Measurements from ENCODE around the gene LRSAM1. TPM values are rescaled to one million over a fixed set of nuclear protein-coding genes. Genes with fewer than 3 reads are reported as not detected.
A peak's percentile ranks its signal among the peaks of the same experiment; 100 is the strongest.

Gene LRSAM1
- polyA plus RNA-seq (5.2 to 11.6 TPM (median 7.2 TPM) in 3 replicates), polyA minus RNA-seq (7.7 to 15.3 TPM (median 8.0 TPM) in 3 replicates)
- 26.7 TPM for polyA plus RNA-seq (2011; ENCODE audit: low read depth)
- 4.5 and 7.3 TPM in 2 replicates for polyA plus RNA-seq (2011; cell fraction: cytosol; rRNA removed)
- 22.8 and 27.7 TPM in 2 replicates for polyA plus RNA-seq (2011; cell fraction: nucleus; rRNA removed)
- polyA plus RNA-seq (2012; ENCODE audit: low replicate concordance), result 12.5 and 16.9 TPM in 2 replicates
- 8.2 TPM for polyA minus RNA-seq (2011; cell fraction: cytosol; rRNA and poly(A)+ RNA removed)
- polyA minus RNA-seq (2011; cell fraction: nucleus; rRNA and poly(A)+ RNA removed), result 17.3 and 20.0 TPM in 2 replicates

- FAIRE-seq, result peak; percentile 68
- Histone ChIP-seq H3K9ac (ENCODE audit: control insufficient read depth, extremely low read depth, insufficient read depth, low read length) (peak within 1 kb of the TSS; percentile 94), H3K4me1 (ENCODE audit: control insufficient read depth, extremely low read depth, insufficient read depth, low read length) (peaks cover 18% of the 10 kb centered on the region), H4K20me1 (ENCODE audit: control insufficient read depth, extremely low read depth, insufficient read depth, low read length) (peaks cover 47% of the 10 kb centered on the region), H3K36me3 (ENCODE audit: control insufficient read depth in 2 of 2, extremely low read depth in 1 of 2, insufficient read depth in 2 of 2, low read length in 2 of 2) (peaks cover 33 to 55% of the 10 kb centered on the region in 2 experiments), H2AFZ (ENCODE audit: control insufficient read depth, low read length) (peak within 1 kb of the TSS; percentile 89), H3K9me1 (ENCODE audit: control insufficient read depth, extremely low read depth, insufficient read depth, low read length) (peaks cover 4% of the 10 kb centered on the region), H3K9me3 (ENCODE audit: control insufficient read depth, low read depth, low read length) (no peaks in the 10 kb centered on the region), H3K4me2 (ENCODE audit: control insufficient read depth, extremely low read depth, insufficient read depth, low read depth, low read length) (peak within 1 kb of the TSS; percentile 98), H3K27ac (ENCODE audit: control insufficient read depth, insufficient read depth, low read length) (peak within 1 kb of the TSS; percentile 89), H3K4me3 (ENCODE audit: control insufficient read depth in 2 of 3, extremely low read depth in 1 of 3, insufficient read depth in 2 of 3, low read depth in 1 of 3, low read length in 3 of 3) (peak within 1 kb of the TSS; percentile 89 to 100 (median 98)), H3K27me3 (ENCODE audit: control insufficient read depth, extremely low read depth, insufficient read depth, low read length) (no peaks in the 10 kb centered on the region), H3K79me2 (ENCODE audit: control insufficient read depth, insufficient read depth, low read length) (peaks cover 35% of the 10 kb centered on the region)
- TF ChIP-seq CTCF (optimal IDR thresholded peaks at IDR 0.05 in 1 of 3, IDR thresholded peaks at IDR 0.05 in 1 of 3, conservative IDR thresholded peaks at IDR 0.05 in 1 of 3; ENCODE audit: extremely low read depth in 1 of 3, insufficient read depth in 2 of 3, low read length in 3 of 3) (no peak), EZH2 (IDR thresholded peaks at IDR 0.05; ENCODE audit: low read length) (no peak)
- peak; percentile 83 for DNase-seq (ENCODE audit: low read depth, low spot score)
- dilution Hi-C loops (cut with MboI; ENCODE audit: extremely low pct_ligation_motif_present, low sequenced_read_pairs), result no loop called here
Measured at GRCh38 chr9:127450830-127451607, at the start of gene LRSAM1, which contains the start of gene RPL12. Gene LRSAM1, plus strand, starts transcription at chr9:127451510. Its CDS starts 3,018 bp downstream, at chr9:127454528. Gene RPL12, minus strand, starts transcription at chr9:127451406. Its CDS starts 89 bp downstream, at chr9:127451317.

- Histone ChIP-seq H4K20me1 (ENCODE audit: control insufficient read depth, extremely low read depth, insufficient read depth, low read length) (no peaks in the 10 kb centered on the region), H3K79me2 (ENCODE audit: control insufficient read depth, insufficient read depth, low read length) (no peaks in the 10 kb centered on the region), H3K4me3 (ENCODE audit: control insufficient read depth in 2 of 3, extremely low read depth in 1 of 3, insufficient read depth in 2 of 3, low read depth in 1 of 3, low read length in 3 of 3) (no peak overlapping the region), H3K9me3 (ENCODE audit: control insufficient read depth, low read depth, low read length) (no peaks in the 10 kb centered on the region), H3K27me3 (ENCODE audit: control insufficient read depth, extremely low read depth, insufficient read depth, low read length) (no peaks in the 10 kb centered on the region), H3K4me1 (ENCODE audit: control insufficient read depth, extremely low read depth, insufficient read depth, low read length) (peaks cover 5% of the 10 kb centered on the region), H2AFZ (ENCODE audit: control insufficient read depth, low read length) (no peak overlapping the region), H3K36me3 (ENCODE audit: control insufficient read depth in 2 of 2, extremely low read depth in 1 of 2, insufficient read depth in 2 of 2, low read length in 2 of 2) (peaks cover 14 to 20% of the 10 kb centered on the region in 2 experiments), H3K9me1 (ENCODE audit: control insufficient read depth, extremely low read depth, insufficient read depth, low read length) (no peaks in the 10 kb centered on the region), H3K27ac (ENCODE audit: control insufficient read depth, insufficient read depth, low read length) (no peak overlapping the region), H3K9ac (ENCODE audit: control insufficient read depth, extremely low read depth, insufficient read depth, low read length) (no peak overlapping the region), H3K4me2 (ENCODE audit: control insufficient read depth, extremely low read depth, insufficient read depth, low read depth, low read length) (no peak overlapping the region)
- FAIRE-seq, result no peak
- dilution Hi-C loops (cut with MboI; ENCODE audit: extremely low pct_ligation_motif_present, low sequenced_read_pairs), result no loop called here
- TF ChIP-seq CTCF (optimal IDR thresholded peaks at IDR 0.05 in 1 of 3, IDR thresholded peaks at IDR 0.05 in 1 of 3, conservative IDR thresholded peaks at IDR 0.05 in 1 of 3; ENCODE audit: extremely low read depth in 1 of 3, insufficient read depth in 2 of 3, low read length in 3 of 3) (no peak), EZH2 (IDR thresholded peaks at IDR 0.05; ENCODE audit: low read length) (no peak)
- no peak for DNase-seq (ENCODE audit: low read depth, low spot score)
Measured at GRCh38 chr9:127402401-127403090, 48.8 kb upstream of the LRSAM1 start.
